ENCODE measurements around the gene NPR1. TPM values are rescaled to one million over a fixed set of nuclear protein-coding genes. Genes with fewer than 3 reads are reported as not detected.

Gene NPR1
- total RNA-seq, 2 experiments from 2014 or later = 0.05 to 0.10 TPM

- CTCF ChIA-PET = interaction anchor here (0.6 to 0.7 kb wide), 4 partner anchors 9 to 247 kb away, joined by 3 to 4 read pairs (median 3); no protein-coding TSS in a partner anchor
- Mint-ChIP-seq H3K4me1 (ENCODE audit: low read depth) (peaks cover 19% of the 10 kb centered on the region), H3K9me3 (no peaks in the 10 kb centered on the region), H3K27me3 (ENCODE audit: low read depth) (no peaks in the 10 kb centered on the region), H3K36me3 (ENCODE audit: low read depth) (peaks cover 29% of the 10 kb centered on the region), H3K4me3 (no peak overlapping the region), H3K27ac (no peak overlapping the region)
- intact Hi-C loops (cut with micrococcal nuclease) = no loop called here
- DNase-seq = no peak
These were observed 64.1 kb downstream of the NPR1 start for GRCh38 chr1:153742411-153743142.

Small RNA genes lying within 50 kb of the gene (microRNA-seq; reads per million reads assigned to microRNA genes)
- not detected for gene MIR8083 (ENCODE audit: borderline microRNAs expressed, borderline replicate concordance)

Other genes starting within 250 kb of the NPR1 start
- not detected for gene S100A7, start 218.0 kb upstream of the NPR1 start, total RNA-seq
- gene S100A6, start 142.7 kb upstream of the NPR1 start, total RNA-seq = 100 to 1,000 TPM; 200 to 204 TPM
- gene S100A5, start 137.8 kb upstream of the NPR1 start, total RNA-seq = under 1 TPM; 0.89 to 0.93 TPM
- 10 to 100 TPM; 36.5 to 37.9 TPM for gene S100A4, start 132.9 kb upstream of the NPR1 start, total RNA-seq
- not detected for gene S100A3, start 129.4 kb upstream of the NPR1 start, total RNA-seq
- gene S100A2, start 112.8 kb upstream of the NPR1 start, total RNA-seq = under 1 TPM; 0.74 to 0.77 TPM
- gene S100A16, start 65.6 kb upstream of the NPR1 start, total RNA-seq = not detected
- not detected for gene S100A14, start 62.4 kb upstream of the NPR1 start, total RNA-seq
- gene S100A13, start 51.2 kb upstream of the NPR1 start, total RNA-seq = 1 to 10 TPM; 6.6 to 7.0 TPM
- gene S100A1, start 50.3 kb upstream of the NPR1 start, total RNA-seq = not detected
- gene CHTOP, start 44.6 kb upstream of the NPR1 start, total RNA-seq = 10 to 100 TPM; 88.2 to 91.3 TPM
- gene SNAPIN, start 20.0 kb upstream of the NPR1 start, total RNA-seq = 10 to 100 TPM; 24.4 to 26.2 TPM
- 100 to 1,000 TPM; 346 to 357 TPM for gene ILF2, start 7.7 kb upstream of the NPR1 start, total RNA-seq
- 10 to 100 TPM; 39.3 to 40.4 TPM for gene INTS3, start 49.4 kb downstream of the NPR1 start, total RNA-seq
- gene SLC27A3, start 96.7 kb downstream of the NPR1 start, total RNA-seq = 1 to 10 TPM; 2.7 to 4.3 TPM
- gene GATAD2B, start 244.3 kb downstream of the NPR1 start, total RNA-seq = 10 to 100 TPM; 69.0 to 70.2 TPM